Measurements from ENCODE around the gene CST5.
"Not testable (repeated sequence)": the region's sequence is repeated elsewhere in the genome, so short reads cannot be mapped to it uniquely, and the experiment has no call there.

The CST5 gene, protein sequence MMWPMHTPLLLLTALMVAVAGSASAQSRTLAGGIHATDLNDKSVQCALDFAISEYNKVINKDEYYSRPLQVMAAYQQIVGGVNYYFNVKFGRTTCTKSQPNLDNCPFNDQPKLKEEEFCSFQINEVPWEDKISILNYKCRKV

DNA sequence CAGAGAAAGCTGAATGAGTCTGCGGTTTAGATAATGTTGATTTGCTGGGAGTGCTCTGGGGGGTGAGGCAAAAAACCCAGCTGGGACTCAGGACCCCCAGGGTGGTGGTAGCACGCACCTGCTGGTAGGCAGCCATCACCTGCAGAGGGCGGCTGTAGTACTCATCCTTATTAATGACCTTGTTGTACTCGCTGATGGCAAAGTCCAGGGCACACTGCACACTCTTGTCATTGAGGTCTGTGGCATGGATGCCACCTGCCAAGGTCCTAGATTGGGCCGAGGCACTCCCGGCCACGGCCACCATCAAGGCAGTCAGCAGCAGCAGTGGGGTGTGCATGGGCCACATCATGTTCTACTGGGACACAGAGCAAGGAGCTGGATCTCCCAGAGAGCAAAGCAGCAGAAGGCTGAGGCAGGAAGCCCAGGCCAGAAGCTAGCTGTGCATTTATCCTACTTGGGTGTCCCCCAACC lies at the start of gene CST5:
TSS of gene CST5 (minus strand) at position 421 of the 471 bp plus-strand sequence. CDS start at position 349, 72 bp downstream.
- DNase-seq (ENCODE audit: low read depth) = no peak

DNA sequence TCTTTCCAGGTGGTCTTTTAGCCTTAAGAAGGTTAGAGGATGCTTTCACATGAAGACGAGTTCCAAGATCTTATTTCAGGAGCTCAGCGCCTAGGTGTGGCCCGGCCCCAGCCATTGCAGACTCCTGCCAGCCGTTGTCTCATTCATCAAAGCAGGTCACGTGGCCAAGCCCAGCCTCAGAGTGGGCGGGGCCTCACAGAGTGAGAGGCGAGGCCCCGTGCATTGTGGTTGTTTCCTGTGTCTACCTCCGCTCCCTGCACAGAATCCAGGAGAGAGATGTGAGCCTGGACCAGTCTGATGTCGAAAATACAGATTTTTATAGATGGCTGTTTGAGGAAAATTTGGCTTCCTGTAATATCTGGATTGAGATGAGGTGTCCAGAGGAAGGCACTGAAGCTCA lies 49.2 kb upstream of the CST5 start:
- DNase-seq (ENCODE audit: low read depth) = no peak

DNA sequence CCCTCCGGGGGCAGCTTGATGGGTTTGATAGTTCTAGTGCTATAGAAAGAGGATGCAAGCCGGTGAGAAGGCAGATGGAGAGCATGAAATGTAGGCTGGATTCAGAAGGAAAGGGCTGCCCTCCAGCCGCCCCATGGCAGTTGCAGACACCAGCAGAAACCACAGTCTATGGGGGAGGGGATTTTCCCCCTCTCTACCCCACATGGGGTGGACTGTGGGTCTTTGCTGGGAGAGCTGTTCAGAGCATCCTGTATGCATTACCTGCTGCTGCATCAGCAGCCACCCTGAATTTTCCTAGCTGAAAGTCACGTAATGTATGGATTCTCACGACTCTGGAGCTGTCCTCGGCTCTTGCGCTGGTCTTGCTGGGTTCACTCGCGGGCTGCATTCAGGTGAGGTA lies 48.8 kb upstream of the CST5 start:
- no peak for DNase-seq (ENCODE audit: low read depth)

DNA sequence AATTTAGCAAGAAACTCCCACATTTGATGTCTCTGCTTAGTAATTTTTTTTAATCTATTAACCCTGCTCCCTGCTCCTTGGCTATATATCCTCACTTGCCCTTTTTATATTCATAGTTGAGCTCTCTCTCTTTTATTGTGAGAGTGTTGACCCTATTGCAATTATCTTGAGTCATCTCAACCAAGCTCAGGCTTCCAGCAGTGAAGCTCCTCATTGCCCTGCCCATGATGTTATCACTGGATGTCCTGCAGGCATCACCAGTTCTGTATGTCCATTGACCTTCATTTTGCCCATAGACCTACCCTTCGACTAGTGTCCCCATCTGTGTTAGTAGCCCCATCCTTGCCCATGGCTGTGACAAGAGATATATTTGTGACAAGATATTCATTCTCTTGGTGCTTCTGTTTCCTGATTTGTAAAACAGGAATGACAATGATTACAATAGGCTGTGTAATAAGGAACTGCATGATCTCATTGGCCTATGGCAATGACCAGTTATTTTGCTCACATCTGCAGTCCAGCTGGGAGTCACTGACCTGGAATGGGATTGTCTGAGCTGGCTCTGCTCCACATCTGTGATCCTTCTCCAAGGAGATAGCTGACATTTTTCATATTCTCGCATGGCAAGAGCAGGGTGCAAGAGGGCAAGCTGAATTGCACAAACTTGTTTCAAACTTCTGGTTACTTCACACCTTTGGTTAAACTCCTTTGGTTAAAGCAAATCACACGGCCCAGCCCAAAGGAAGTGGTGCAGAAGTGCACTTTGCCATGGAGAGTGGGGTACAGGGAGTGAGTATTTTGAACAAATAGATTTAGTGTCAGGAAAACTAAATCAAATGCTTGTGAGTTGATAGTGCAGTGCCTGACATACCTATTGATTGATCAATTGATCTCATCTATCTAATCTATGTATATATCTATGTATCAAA lies 47.7 kb upstream of the CST5 start:
- no peak for DNase-seq (ENCODE audit: low read depth)

DNA sequence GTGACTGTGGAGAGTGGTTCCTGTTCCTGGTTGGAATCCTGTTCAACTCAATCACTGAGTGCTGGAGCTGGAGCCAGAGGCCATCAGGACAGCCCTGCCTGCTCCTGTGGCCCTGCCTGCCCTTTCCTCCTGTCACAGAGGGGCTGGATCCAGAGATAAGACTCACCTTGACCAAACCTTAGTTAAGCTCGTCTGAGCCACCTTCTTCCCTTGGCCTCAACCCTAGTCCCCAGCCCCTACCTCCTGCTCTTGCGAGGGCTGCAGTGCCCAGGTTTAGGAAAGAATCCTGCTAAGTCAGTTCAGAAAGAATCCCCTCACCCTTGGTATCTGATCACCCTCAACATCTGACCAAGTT lies 47.0 kb upstream of the CST5 start:
- DNase-seq (ENCODE audit: low read depth) = no peak

DNA sequence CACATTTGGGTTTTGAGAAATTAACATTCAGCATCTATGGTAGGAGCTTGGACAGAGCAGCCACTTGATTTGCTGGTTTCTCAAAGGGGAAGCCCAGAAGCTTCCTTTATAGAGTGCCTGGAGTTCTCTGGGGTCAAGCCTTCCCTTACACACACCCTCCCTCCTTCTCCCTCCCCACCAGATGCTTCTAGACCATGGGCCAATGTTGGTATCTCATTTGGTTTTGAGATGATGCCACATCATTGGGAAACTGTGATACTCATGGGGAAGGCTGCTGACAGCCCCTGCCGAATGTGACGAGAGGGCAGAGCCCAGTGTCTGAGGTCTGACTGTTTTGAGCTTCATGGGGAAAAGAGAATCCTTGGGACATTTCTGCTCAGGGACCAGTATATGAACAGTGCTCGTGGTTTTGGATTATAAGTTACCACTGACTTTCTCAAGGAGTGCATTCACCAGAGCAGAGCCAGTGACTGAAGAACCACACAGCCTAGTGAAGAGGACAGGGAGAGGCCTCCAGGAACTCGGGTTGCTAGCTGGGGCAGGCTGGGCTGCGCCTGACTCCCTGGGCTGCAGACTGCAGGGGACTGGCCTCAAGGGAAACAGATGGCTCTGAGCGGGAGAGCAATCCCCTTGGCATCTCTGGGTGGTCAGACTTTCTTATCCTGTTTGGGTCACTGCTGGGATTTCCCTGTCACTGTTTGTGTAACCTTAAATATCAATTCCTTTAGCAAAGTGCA lies 46.4 kb upstream of the CST5 start:
- DNase-seq (ENCODE audit: low read depth) = no peak

DNA sequence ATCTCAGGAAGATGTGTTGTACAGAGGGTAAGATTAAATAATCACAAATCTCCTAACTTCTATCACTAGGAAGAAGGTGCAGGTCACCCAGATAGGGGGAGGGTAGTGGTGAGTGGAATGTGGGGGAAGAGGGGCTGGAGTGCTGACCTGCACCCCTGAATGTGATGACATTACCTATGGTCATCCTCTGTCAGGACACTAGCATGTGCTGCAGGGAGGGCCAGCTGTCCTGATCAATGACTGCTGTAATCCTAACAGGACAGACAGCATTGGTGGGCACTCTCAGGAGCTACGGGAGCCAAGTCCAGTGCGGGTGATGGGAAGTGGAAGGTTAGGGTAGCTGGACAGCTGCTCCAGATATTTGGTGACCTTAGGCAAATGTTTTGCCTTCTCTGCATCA lies 45.2 kb upstream of the CST5 start:
- DNase-seq (ENCODE audit: low read depth) = no peak

DNA sequence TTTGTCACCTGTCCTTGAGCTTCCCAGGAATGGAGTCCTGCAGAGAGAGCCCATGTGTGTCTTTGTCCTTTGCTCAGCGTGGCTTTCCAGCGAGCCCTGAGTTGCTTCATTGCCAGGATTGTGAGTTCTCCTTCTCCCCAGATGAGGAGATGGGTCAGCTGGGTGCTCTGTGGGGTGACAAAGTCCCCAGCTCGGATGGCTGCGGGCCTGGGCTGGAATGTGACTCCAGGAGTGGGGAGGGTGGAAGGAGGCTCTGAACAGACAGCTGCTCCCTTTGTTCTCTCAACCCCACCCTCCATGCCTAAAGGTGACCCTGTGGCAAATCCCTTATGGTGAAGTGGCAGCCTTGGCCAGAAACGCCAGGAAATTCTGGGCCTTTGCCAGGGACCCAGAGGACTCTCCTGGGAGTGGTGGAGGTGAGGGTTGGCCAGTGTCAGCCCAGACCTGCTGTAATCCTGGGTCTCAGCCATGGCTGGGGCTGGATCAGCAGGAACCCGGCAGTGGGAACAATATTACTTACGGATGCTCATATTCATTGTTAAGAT lies 44.4 kb upstream of the CST5 start:
- no peak for DNase-seq (ENCODE audit: low read depth)

DNA sequence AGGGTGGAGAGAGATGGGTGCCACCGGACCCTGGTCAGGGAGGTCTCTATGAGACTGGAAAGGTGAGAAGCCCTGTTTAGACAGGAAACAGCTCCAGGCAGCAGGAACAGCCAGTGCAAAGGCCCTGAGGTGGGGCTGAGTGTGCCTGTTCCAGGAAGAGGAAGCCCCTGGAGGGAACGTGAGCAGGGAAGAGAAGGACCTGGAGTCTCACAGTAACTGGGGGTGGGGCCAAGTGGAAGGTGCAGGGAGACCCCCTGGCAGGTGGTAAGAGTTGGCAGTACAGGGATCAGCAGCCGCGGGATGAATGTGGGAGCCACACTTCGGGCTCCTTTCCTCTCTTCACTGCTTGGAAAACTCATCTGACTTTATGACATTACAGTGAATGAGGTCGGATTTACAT lies 43.8 kb upstream of the CST5 start:
- no peak for DNase-seq (ENCODE audit: low read depth)

DNA sequence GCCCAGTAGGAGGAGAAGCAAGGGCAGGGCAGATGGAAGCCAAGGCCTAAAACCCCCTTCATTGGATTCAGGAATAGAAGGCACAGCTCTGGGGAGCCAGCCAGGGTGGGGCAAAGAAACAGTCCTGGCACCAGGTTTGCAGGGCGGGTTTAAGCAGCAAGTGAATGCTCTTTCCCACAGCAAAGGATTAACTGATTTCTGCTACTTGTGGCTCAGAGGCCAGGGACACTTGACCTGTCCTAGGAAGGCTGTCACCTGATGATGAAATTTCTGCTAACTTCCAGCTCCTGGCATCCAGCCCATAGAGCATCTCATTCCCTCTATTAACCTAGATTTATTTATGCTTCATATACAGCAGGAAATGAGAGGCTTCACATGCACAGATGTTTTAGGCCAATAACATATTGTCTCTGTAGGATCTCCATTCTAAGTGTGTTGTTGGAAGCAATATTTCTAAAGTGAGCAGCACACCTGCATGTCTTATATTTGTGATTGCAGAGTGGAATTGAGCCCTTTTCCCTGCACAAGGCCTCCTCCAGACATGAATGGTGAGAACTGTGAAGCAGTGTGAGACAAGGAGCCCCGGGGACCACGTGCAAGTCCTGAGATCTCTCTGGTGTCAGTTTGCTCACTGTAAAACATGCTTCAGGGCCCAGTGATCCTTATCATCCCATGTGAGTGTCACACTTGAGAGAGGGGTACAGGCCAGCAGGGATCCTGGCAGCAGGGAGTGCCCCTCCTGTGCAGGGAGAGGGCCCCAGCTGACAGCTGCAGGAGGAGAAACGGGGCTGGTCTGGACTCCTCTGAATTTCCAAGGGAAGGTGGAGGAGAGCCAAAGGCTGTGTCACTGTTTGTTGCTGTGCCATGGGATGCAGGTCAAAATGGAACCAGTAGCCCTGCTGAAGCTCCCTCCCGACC lies 41.1 kb upstream of the CST5 start:
- DNase-seq (ENCODE audit: low read depth) = no peak

DNA sequence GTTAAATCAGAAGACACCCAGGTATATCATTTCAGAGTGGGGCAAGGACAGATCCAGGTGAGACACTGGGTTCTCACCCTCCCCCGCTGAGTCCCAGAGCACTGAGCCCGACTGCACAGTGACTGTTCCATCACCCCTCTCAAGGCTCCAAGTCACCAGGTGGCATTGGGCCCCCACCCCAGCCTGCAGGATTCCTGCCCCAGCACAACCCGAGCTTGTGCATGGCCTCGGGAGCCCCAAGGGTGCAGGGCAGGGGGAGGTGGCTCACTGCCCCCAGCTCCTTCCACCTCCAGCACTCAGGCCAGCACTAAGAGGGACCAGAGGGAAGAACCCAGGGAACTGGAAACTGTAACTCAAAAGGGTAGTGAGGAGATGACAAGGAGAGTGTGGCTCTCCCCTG lies 39.3 kb upstream of the CST5 start:
- DNase-seq (ENCODE audit: low read depth) = no peak

DNA sequence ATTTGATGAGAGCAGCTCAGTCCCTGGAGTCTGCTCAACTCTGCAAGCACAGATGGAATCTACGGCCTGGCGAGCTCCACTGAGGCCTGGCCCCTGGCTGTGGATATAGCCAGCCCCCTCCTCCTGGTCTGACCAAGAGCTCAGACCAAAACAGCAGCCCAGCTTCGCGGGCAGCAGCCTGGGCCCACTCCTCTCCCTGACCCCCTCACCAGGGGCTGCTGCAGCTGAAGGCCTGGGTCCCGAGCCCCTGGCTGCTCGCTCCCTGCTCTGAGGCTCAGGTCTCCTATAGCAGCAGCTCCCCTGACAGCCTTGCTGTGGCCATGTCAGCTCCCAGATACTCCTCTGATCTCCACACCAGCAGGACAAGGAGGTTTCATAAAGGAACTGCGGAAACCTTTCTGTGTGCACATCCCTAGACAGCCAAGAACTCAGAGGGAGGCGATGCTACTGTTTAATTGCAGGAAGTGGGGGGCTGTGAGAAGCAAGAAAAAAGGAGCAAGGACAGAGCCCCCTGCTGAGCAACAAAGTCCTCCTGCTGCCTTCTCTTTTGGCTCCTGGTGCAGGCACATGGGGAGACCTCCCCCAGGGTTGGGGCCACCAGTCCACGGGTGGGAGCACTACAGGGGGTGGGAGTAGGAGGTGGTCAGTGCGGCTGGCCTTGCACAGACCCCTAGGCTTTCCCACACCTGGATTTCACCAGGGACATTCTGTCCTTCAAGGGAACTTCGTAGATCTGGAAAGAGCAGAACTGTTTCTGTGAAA lies 38.7 kb upstream of the CST5 start:
- DNase-seq (ENCODE audit: low read depth) = no peak

DNA sequence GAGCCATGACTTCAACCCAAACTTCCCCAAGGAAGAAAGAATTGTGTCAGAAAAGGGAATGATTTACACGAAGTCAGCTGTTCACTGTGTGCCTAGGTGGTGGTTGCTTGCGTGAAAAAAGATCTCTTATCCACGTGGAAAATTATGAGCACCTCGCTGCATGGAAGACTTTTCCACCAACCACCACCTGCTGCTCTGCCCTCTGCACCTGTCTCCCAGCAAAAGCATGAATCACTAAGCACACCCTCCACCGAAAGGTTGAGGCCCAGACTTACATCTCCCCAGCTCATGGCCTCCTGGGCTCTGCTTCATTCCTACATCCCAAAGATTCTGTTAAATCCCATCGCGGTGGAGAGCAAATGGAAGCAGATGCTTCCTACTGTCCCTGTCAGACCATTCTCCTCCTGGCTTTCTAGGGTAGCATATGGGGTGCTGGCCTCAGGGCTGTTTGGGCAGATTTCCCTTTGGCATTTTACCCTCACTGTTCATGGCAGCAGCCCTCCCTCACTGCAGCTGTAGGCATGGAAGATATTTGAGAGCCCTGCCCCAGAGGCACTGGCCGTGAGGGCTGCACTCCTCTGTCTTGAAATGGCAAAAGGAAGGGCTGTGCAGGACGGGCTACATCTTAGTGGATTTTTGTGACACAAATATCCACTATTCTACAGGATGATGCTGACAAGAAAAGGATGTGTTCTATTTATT lies 37.6 kb upstream of the CST5 start:
- DNase-seq (ENCODE audit: low read depth) = no peak

DNA sequence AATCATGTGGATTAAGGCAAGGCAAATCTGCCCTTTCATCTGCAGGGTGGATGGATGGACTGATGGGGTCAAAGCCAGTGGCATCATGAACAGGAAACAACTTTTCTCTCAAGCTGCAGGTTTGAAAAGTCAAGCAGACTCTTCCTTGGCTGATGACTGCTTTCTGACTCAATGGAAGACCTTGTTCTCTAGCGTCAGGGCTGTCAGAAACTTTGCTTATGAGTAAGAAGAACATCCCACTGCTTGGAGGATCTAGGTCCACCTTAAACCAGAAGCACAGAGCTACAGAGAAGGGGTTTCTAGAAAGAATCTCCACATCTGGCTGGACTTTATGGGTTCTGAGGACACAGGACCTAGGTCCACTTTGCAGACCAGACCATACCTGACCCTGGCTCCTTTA lies 36.3 kb upstream of the CST5 start:
- DNase-seq (ENCODE audit: low read depth) = no peak

DNA sequence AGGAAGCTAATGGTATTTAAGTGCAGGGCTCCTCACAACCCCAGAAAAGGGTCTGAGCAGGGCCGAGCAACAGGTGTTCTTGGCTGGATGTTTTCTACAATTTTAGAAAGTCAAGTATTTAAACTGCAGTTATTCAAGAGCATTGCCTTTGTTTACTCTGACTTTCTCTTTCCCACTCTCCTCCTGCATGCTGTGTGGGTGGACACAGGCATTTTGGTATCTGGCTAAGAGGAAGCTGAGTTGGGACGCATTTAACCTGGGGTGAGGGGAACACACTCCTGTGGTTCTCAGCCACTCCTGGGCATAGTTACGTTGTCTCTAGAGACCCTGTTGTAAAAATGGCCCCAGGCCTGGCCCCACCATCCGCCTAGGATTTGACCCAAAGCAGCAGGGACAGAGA lies 34.9 kb upstream of the CST5 start:
- not testable (repeated sequence) for DNase-seq (ENCODE audit: low read depth)

DNA sequence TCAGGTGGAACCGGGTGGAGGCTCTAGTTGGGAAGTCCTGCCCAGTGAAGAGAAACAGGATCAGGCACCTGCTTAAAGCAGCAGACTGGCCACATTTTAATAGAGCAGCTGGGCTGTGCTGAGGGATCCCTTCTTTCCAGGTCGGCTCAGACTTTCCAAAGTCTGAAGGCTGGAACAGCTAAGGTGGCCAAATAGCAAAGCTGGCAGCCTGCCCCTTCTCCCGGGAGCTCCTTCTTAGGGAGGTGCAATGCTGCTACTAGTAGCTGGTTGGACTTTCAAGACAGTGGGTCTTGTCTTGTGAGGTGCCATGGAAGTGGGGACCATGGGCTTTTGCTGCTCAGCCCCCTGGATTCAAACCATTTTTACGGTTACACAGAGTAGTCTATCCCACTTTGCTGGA lies 30.7 kb upstream of the CST5 start:
- no peak for DNase-seq (ENCODE audit: low read depth)

DNA sequence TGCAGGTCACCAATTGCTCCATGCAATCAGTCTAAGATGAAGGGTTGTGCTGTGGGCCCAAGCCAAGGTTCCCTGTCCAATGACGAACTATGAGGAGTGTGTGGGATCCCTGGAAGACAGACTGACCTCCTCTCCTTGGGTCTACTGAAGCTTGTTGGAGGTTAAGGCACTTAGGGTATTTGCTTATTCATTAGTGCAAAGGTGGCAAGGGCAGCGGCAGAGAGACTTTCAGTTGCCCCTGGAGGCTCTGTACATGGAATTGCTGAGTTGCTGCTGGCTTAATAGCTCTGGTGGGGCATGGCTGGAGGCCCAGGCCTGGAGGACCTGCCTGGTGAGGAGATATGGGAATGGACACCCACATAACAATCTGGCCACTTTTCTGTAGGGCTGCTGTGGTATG lies 29.8 kb upstream of the CST5 start:
- no peak for DNase-seq (ENCODE audit: low read depth)

DNA sequence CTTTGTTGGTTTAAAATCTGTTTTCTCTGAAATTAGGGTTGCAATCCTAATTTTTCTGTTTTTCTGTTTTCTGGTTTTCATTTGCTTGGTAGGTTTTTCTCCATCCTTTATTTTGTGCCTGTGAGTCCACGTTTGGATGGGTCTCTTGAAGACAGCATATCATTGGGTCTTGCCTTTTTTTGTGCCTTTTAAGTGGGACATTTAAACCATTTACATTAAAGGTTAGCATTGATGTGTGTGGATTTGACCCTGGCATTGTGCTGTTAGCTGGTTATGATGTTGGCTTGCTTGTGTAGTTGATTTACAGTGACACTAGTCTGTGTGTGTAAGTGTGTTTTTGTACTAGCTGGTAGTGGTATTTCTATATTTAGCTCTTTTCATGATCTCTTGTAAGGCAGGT lies 28.0 kb upstream of the CST5 start:
- no peak for DNase-seq (ENCODE audit: low read depth)

DNA sequence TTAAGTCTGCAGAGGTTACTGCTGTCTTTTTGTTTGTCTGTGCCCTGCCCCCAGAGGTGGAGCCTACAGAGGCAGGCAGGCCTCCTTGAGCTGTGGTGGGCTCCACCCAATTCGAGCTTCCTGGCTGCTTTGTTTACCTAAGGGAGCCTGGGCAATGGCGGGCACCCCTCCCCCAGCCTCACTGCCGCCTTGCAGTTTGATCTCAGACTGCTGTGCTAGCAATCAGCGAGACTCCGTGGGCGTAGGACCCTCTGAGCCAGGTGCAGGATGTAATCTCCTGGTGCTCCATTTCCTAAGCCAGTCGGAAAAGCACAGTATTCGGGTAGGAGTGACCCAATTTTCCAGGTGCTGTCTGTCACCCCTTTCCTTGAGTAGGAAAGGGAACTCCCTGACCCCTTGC lies 22.8 kb upstream of the CST5 start:
- DNase-seq (ENCODE audit: low read depth) = not testable (repeated sequence)

DNA sequence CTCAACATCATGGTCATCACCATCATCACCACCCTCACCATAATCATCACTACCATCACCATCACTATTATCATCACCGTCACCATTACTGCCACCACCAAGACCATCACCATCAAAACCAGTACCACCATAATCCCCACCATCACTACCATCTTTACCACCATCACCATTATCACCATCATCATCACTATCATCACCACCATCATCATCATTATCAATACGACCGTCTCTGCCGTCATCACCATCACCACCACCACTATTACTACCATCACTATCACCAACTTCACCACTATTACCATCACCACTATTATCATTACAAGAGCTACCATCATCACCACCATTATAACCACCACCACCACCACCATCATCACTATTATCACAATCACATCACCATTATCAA lies 11.3 kb upstream of the CST5 start:
- not testable (repeated sequence) for DNase-seq (ENCODE audit: low read depth)

Measured in T-helper 22 cell (primary cell).